Sigmoid colon (tissue), 4 donors: ENCODE measurements around the gene PCED1B.

Source experiments
- CTCF ChIP-seq, 4 experiments: fragments of 450-650 bp in 3 of 4; fragments of 200-600 bp in 1 of 4; IDR thresholded peaks; one replicate each; pipeline ENCODE4 v1.5.1; 2016 to 2019; ENCODE audit warnings: antibody characterized with exemption in 4 of 4, mild to moderate bottlenecking in 3 of 4, moderate library complexity in 2 of 4
- EP300 ChIP-seq, 4 donors: sonication (generic); formaldehyde crosslinking; IDR thresholded peaks; one replicate each; pipeline ENCODE4 v1.6.1; 2017; ENCODE audit warnings: antibody characterized with exemption in 4 of 4
- POLR2A ChIP-seq, 2 donors: fragments of 450-650 bp; IDR thresholded peaks; one replicate each; pipeline ENCODE4 v1.6.1; 2016; ENCODE audit warnings: antibody characterized with exemption in 2 of 2, mild to moderate bottlenecking in 2 of 2, moderate library complexity in 2 of 2
- POLR2AphosphoS5 ChIP-seq, 4 donors: sonication (generic); formaldehyde crosslinking; IDR thresholded peaks; one replicate each; pipeline ENCODE4 v1.6.1; 2017; ENCODE audit warnings: antibody characterized with exemption in 4 of 4

DNA sequence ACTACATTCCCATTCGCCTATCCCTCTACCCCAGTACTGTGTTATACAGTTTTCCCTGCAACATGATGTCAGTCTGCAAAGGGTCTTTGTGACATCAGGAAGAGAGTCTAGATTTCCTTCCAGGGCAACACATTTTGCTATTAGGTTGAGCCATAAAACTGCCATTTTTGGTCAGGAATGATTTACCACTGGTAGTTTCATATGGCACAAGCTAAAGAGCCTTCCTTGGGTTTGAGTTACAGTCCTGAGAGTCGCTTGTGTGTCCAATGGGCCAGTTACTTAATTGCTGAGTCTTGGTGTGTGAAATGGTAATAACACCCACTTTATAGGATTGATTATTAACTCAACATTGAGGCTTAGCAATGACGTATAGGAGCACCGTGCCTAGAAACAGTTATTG is 23.0 kb downstream of the PCED1B start:
- no peak for TF ChIP-seq EP300 (IDR thresholded peaks at IDR 0.05)
- TF ChIP-seq CTCF (IDR thresholded peaks at IDR 0.05), result no peak
- TF ChIP-seq POLR2A (IDR thresholded peaks at IDR 0.05), result no peak
- no peak for TF ChIP-seq POLR2AphosphoS5 (IDR thresholded peaks at IDR 0.05)
